Right kidney (tissue), 1 donor: ENCODE data around the gene PRRT1.
A peak's percentile ranks its signal among the peaks of the same experiment; 100 is the strongest.

Experiments
- DNase-seq: peaks from one replicate; pipeline ENCODE4 v3.0.0-alpha.2; 2016

PRRT1 gene

GRCh38 chr6:32175322-32175710 lies 23.6 kb upstream of the PRRT1 start:
- DNase-seq = no peak

- no peak for DNase-seq
These were observed 22.7 kb upstream of the PRRT1 start for GRCh38 chr6:32174416-32174815.

- no peak for DNase-seq
These were observed 21.4 kb upstream of the PRRT1 start for GRCh38 chr6:32173051-32173727.

GRCh38 chr6:32171234-32171633 lies 19.5 kb upstream of the PRRT1 start:
- no peak for DNase-seq

GRCh38 chr6:32170294-32170693 lies 18.6 kb upstream of the PRRT1 start:
- DNase-seq = no peak

- DNase-seq = no peak
These were observed 17.3 kb upstream of the PRRT1 start for GRCh38 chr6:32168807-32169591.

GRCh38 chr6:32168350-32168749 lies 16.6 kb upstream of the PRRT1 start:
- no peak for DNase-seq

GRCh38 chr6:32167761-32168262 lies 16.1 kb upstream of the PRRT1 start:
- no peak for DNase-seq

GRCh38 chr6:32167154-32167760 lies 15.5 kb upstream of the PRRT1 start:
- DNase-seq = no peak

GRCh38 chr6:32166411-32167061 lies 14.8 kb upstream of the PRRT1 start:
- no peak for DNase-seq

- DNase-seq = no peak
These were observed 12.6 kb upstream of the PRRT1 start, which contains the start of gene EGFL8 for GRCh38 chr6:32164295-32164694. EGFL8 (plus strand) TSS chr6:32164595; CDS start chr6:32166166, 1,571 bp downstream.

GRCh38 chr6:32163559-32164258 lies 12.0 kb upstream of the PRRT1 start:
- no peak for DNase-seq

GRCh38 chr6:32158052-32158451 lies 6.3 kb upstream of the PRRT1 start:
- DNase-seq = no peak

- DNase-seq = no peak
These were observed 5.2 kb upstream of the PRRT1 start for GRCh38 chr6:32156891-32157290.

GRCh38 chr6:32154514-32155161 lies 2.9 kb upstream of the PRRT1 start:
- DNase-seq = peak; percentile 88

GRCh38 chr6:32153564-32154513 lies 2.1 kb upstream of the PRRT1 start, which contains the start of gene PPT2:
PPT2 (plus strand) TSS chr6:32154141; CDS start chr6:32154595, 454 bp downstream.
- DNase-seq = peak; percentile 89

GRCh38 chr6:32152769-32153563 lies 1.2 kb upstream of the PRRT1 start:
- DNase-seq = peak; percentile 67

- peak; percentile 36 for DNase-seq
These were observed 417 bp downstream of the PRRT1 start for GRCh38 chr6:32151181-32151862.
